WERI-Rb-1 (cell line): Measurements from ENCODE around the gene CAPN14.

Experiments
- DNase-seq: peaks from one replicate; pipeline ENCODE4 v3.0.0-alpha.2; 2020
- H3K27ac ChIP-seq: fragments of 250-450 bp; sonication (Bioruptor Pico); 2 replicates; pipeline ENCODE4 v1.5.1; 2020; ENCODE audit warnings: mild to moderate bottlenecking, moderate library complexity
- H3K27me3 ChIP-seq: fragments of 250-450 bp; sonication (Bioruptor Pico); 2 replicates; pipeline ENCODE4 v1.5.1; 2021; ENCODE audit warnings: mild to moderate bottlenecking, low read depth, moderate library complexity; ENCODE audit not compliant: insufficient read depth, severe bottlenecking
- H3K36me3 ChIP-seq: fragments of 250-450 bp; sonication (Bioruptor Pico); 2 replicates; pipeline ENCODE4 v1.5.1; 2020; ENCODE audit warnings: mild to moderate bottlenecking, moderate library complexity
- H3K4me3 ChIP-seq: 2 replicates; pipeline ENCODE4 v1.5.1; 2011; ENCODE audit warnings: low read depth, mild to moderate bottlenecking, control low read depth, low read length
- H3K9me3 ChIP-seq: fragments of 250-450 bp; sonication (Bioruptor Pico); 2 replicates; pipeline ENCODE4 v1.5.1; 2021; ENCODE audit warnings: mild to moderate bottlenecking, moderate library complexity; ENCODE audit not compliant: severe bottlenecking
- CTCF ChIP-seq: IDR thresholded peaks from 2 replicates; pipeline ENCODE4 v1.5.1; 2011; ENCODE audit warnings: low read depth, mild to moderate bottlenecking, control low read depth, inconsistent platforms, low read length

Gene CAPN14

GRCh38 chr2:31196622-31197021 lies 20.7 kb downstream of the CAPN14 start:
- Histone ChIP-seq H3K27me3 (no peaks in the 10 kb centered on the region), H3K9me3 (no peaks in the 10 kb centered on the region), H3K36me3 (no peaks in the 10 kb centered on the region), H3K4me3 (no peak overlapping the region), H3K27ac (no peak overlapping the region)
- TF ChIP-seq CTCF: no peak
- DNase-seq: no peak

GRCh38 chr2:31193806-31194205 lies 23.5 kb downstream of the CAPN14 start:
- Histone ChIP-seq H3K27me3 (no peaks in the 10 kb centered on the region), H3K4me3 (no peak overlapping the region), H3K27ac (no peak overlapping the region), H3K36me3 (no peaks in the 10 kb centered on the region), H3K9me3 (no peaks in the 10 kb centered on the region)
- no peak for DNase-seq
- TF ChIP-seq CTCF: no peak

- no peak overlapping the region for H3K4me3 ChIP-seq
- H3K36me3 ChIP-seq: no peaks in the 10 kb centered on the region
- H3K27ac ChIP-seq: no peak overlapping the region
- DNase-seq: no peak
- no peaks in the 10 kb centered on the region for H3K27me3 ChIP-seq
- H3K9me3 ChIP-seq: no peaks in the 10 kb centered on the region
- no peak for TF ChIP-seq CTCF
Measured at GRCh38 chr2:31192851-31193392, 24.4 kb downstream of the CAPN14 start.

- Histone ChIP-seq H3K36me3 (no peaks in the 10 kb centered on the region), H3K9me3 (no peaks in the 10 kb centered on the region), H3K4me3 (no peak overlapping the region), H3K27me3 (no peaks in the 10 kb centered on the region), H3K27ac (no peak overlapping the region)
- TF ChIP-seq CTCF: no peak
- DNase-seq: no peak
Measured at GRCh38 chr2:31192396-31192795, 24.9 kb downstream of the CAPN14 start.

- TF ChIP-seq CTCF: no peak
- H3K4me3 ChIP-seq: no peak overlapping the region
- no peak overlapping the region for H3K27ac ChIP-seq
- no peak for DNase-seq
- no peaks in the 10 kb centered on the region for H3K27me3 ChIP-seq
- no peaks in the 10 kb centered on the region for H3K9me3 ChIP-seq
- no peaks in the 10 kb centered on the region for H3K36me3 ChIP-seq
Measured at GRCh38 chr2:31191931-31192330, 25.4 kb downstream of the CAPN14 start.

GRCh38 chr2:31190188-31190587 lies 27.1 kb downstream of the CAPN14 start:
- no peak overlapping the region for H3K27ac ChIP-seq
- H3K4me3 ChIP-seq: no peak overlapping the region
- H3K27me3 ChIP-seq: no peaks in the 10 kb centered on the region
- TF ChIP-seq CTCF: no peak
- H3K36me3 ChIP-seq: no peaks in the 10 kb centered on the region
- H3K9me3 ChIP-seq: no peaks in the 10 kb centered on the region
- DNase-seq: no peak
